ENCODE measurements around the gene TAS1R3. TPM values are rescaled to one million over a fixed set of nuclear protein-coding genes. Genes with fewer than 3 reads are reported as not detected.

Gene TAS1R3
- total RNA-seq, 1 experiment from 2014 or later, result 0.14 TPM

DNA sequence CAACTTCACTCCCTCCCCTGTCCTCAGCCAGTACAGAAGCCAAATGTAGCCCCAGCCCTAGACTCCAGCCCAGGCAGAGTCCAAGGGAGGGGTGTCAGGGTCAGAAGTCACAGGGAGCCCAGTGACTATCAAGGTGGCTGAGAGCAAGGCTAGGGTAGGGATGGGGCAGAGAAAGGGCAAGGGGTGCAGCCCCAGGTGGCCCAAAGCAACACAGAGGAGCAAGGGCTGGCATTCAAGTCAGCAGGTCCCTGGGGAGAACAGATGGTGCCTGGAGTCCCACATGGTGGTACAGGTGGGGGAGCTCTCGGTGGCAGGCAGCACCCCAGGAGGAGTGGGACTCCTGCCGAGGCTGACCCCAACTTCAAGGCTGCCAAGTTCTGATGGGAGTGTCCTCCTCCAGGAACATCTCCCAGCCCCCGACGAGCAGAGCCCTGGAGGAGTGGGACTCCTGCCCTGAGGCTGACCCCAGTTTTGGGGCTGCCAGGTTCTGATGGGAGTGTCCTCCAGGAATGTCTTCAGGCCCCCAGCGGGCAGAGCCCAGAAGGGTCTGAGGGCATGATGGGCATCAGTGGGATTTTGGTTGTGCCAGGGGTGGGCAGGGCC is 21.8 kb downstream of the TAS1R3 start:
- no peaks in the 10 kb centered on the region for H3K36me3 ChIP-seq (replicated peaks; ENCODE audit: control insufficient read depth, insufficient read depth, low read length)
- peaks cover 18% of the 10 kb centered on the region for H3K27me3 ChIP-seq (ENCODE audit: control insufficient read depth, insufficient read depth, low read length)
- no peak for DNase-seq
- no peak overlapping the region for H3K4me3 ChIP-seq (ENCODE audit: insufficient read depth, low read depth, low read length)

DNA sequence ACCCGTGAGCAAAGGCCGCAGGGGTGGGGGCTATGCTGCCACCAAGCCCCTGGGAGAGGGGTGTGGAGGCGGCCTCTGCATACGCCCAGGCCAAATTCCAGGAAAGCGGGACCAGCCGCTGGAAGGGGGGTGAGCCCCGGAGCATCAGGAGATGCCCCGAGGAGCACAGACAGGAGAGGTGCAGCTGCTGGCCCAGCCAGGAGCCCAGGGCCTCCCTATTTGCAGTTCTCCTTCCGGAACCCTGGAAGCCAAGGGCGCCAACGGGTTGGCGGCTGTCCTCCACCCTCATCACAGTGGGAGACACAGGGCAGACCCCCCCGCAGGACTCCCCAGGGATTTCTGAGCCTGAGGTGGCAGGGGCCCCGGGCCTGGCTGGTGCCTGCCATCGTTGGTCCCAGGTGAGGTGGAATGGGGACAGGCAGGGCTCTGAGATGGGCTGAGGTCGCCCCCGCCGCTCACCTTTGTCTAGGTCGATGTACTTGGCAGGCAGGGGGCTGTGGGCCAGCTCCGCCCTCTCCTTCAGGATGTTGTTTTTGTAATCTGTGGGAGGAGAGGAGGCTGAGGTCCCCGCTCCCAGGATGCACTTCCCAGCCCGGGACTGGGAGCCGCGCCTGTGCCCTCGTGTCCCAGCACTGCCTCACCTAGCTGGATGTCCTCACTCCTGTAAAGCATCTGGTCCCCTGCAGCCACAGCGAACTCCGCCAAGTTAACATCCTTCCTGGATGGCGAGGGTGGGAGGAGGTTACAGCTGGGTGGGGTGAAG is 22.5 kb downstream of the TAS1R3 start:
- peak; percentile 93 for DNase-seq
- Histone ChIP-seq H3K36me3 (replicated peaks; ENCODE audit: control insufficient read depth, insufficient read depth, low read length) (no peaks in the 10 kb centered on the region), H3K27me3 (ENCODE audit: control insufficient read depth, insufficient read depth, low read length) (peaks cover 18% of the 10 kb centered on the region), H3K4me3 (ENCODE audit: insufficient read depth, low read depth, low read length) (peak overlapping the region; percentile 31)

DNA sequence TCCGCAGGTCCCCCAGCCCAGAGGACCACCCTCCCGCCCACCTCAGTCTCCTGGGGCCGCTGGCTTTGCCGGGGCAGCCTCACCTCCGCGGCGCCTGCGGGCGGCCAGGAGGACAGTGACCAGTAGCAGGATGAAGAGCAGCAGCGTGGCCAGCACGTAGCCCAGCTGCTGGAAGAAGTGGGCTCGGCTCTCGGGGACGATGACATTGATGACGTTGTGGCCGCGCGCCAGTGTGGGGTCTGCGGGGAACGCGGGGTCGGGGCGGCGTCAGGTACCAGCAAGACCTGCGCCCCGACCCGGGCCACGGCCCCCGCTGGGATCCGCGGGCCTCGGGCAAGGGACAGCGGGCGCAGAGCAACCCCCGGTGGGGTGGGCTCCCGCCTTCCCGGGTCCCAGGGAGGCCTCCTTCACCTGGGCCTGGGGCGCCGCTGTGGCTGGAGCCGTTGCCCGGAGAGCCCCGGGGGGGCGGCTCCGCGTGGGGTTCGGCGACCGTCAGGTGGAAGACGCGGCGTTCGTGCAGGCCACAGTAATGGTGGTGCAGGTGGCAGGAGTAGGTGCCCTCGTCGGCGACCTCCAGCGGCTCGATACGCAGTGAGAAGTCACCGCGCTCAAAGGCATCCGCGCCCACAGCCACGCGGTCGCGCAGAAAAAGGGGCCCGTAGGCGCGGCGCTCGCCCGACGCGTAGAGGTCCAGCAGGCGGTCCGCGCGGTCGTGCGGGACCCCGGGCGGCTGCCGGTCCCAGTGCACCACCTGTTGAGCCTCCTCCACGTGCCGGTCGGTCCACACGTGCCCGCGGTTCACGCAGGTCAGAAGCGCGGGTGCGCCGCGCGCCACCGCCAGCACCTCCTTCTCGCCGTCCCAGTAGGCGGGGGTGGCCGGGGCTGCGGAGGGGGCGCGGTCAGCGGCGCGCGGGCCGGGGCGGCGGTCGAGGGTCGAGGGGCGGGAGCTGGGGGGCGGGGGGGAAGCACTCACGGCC is 23.5 kb downstream of the TAS1R3 start:
- Histone ChIP-seq H3K36me3 (replicated peaks; ENCODE audit: control insufficient read depth, insufficient read depth, low read length) (no peaks in the 10 kb centered on the region), H3K4me3 (ENCODE audit: insufficient read depth, low read depth, low read length) (peak overlapping the region; percentile 31), H3K27me3 (ENCODE audit: control insufficient read depth, insufficient read depth, low read length) (peaks cover 18% of the 10 kb centered on the region)
- no peak for DNase-seq

DNA sequence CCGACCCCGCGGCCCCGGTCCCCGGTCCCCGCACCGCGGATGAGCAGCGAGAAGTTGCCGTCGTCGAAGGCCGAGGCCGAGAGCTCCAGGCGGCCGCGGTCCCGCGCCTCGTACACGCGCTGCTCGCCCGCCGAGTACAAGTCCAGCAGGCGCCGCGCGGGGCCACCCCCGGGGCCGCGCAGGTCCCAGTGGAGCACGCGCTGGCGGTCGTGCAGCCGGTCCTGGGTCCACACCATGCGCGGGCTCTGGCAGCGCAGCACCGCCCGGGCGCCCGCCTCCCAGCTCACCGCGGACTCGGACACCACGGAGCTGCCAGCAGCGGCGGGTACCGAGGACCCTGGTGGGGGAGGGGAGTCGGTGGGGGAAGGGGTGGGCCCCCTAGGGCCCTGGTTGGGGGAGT is 24.3 kb downstream of the TAS1R3 start:
- no peak for DNase-seq
- peak overlapping the region; percentile 30 for H3K4me3 ChIP-seq (ENCODE audit: insufficient read depth, low read depth, low read length)
- H3K36me3 ChIP-seq (replicated peaks; ENCODE audit: control insufficient read depth, insufficient read depth, low read length), result no peaks in the 10 kb centered on the region
- H3K27me3 ChIP-seq (ENCODE audit: control insufficient read depth, insufficient read depth, low read length), result peaks cover 18% of the 10 kb centered on the region

DNA sequence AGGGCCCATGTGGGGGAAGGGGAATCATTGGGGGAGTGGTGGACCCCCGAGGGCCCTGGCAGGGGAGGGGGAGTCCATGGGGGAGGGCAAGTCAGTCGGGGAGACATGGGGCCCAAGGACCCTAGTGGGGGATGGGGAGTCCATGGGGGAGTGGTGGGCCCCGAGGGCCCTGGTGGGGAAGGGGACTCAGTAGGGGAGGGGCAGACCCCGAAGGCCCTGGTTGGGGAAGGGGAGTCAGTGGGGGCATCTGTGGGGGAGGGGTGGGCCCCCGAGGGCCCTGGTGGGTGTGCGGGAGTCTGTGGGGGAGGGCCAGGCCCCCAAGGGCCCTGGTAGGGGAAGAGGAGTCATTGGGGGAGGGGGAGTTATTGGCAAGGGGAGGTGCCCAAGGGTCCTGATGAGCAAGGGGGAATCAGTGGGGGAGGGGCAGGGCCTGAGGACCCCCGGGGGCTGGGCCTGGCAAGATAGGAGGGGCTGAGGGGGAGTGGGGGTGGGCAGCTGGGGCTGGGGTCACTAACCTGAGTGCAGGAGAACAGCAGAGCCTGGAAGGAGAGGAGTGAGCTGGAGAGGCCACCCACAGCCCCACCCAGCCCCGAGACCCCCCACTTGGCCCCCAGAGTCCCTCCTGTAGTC is 25.2 kb downstream of the TAS1R3 start:
- no peaks in the 10 kb centered on the region for H3K36me3 ChIP-seq (replicated peaks; ENCODE audit: control insufficient read depth, insufficient read depth, low read length)
- peaks cover 18% of the 10 kb centered on the region for H3K27me3 ChIP-seq (ENCODE audit: control insufficient read depth, insufficient read depth, low read length)
- DNase-seq, result no peak
- no peak overlapping the region for H3K4me3 ChIP-seq (ENCODE audit: insufficient read depth, low read depth, low read length)

DNA sequence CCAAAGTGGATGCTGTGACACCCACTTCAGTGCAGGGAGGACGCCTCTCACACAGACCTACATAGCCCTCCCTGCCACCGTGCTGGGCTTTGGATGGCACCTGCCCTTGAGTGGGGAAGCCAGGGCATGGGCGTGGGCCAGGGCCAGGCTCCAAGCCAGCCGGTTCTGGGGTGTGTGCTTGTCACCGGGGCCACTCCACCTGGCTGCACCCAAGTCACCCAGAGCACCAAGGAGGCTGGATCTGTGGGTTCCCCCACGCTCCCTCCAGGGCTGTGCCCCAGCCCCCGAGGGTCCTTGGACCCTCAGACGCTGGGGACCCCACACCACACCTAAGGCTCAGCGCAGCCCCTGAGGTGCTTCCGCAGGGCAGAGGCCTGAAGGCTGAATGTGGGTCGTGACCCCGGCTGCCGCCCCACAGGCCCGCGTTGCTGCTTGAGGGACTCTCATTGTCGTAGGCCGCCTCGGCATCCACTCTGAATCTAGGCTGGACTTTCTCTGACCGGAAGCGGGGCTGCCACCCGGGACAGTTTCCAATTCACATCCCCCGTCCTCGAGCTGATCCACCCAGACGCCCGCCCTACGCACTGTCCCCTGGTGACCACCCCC is 25.8 kb downstream of the TAS1R3 start:
- DNase-seq, result no peak
- Histone ChIP-seq H3K4me3 (ENCODE audit: insufficient read depth, low read depth, low read length) (no peak overlapping the region; the same call in 1 of the 2 replicates), H3K27me3 (ENCODE audit: control insufficient read depth, insufficient read depth, low read length) (peaks cover 18% of the 10 kb centered on the region), H3K36me3 (replicated peaks; ENCODE audit: control insufficient read depth, insufficient read depth, low read length) (no peaks in the 10 kb centered on the region)

DNA sequence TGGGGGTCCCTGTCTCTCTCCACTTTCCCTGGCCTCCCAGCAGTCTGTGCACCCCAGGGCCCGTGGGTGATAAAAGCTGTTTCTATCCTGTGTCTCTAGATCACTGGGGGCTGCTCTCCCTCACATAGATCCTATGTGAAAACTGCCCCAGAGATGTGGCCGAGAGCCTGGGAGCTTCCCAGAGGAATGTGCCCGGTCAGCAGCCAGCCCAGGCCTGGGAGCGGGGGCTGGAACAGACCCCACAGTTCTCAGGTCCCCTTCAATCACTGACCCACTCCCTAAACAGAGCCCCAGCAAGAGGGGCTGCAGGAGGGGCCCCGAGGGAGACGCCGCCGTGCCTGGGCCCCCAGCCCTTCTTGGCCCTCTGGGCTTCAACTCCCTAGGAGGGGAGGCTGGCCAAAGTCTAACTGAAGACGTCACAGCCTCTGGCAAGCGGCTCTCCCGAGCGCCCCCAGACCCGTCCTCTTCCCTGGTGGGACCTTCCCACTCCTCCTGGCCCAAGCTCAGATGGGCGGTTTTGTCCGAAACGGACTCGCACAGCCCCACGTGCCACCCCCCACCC is 26.9 kb downstream of the TAS1R3 start:
- H3K27me3 ChIP-seq (ENCODE audit: control insufficient read depth, insufficient read depth, low read length), result peaks cover 18% of the 10 kb centered on the region
- peak overlapping the region; percentile 56 for H3K4me3 ChIP-seq (ENCODE audit: insufficient read depth, low read depth, low read length)
- no peak for DNase-seq
- H3K36me3 ChIP-seq (replicated peaks; ENCODE audit: control insufficient read depth, insufficient read depth, low read length), result no peaks in the 10 kb centered on the region

DNA sequence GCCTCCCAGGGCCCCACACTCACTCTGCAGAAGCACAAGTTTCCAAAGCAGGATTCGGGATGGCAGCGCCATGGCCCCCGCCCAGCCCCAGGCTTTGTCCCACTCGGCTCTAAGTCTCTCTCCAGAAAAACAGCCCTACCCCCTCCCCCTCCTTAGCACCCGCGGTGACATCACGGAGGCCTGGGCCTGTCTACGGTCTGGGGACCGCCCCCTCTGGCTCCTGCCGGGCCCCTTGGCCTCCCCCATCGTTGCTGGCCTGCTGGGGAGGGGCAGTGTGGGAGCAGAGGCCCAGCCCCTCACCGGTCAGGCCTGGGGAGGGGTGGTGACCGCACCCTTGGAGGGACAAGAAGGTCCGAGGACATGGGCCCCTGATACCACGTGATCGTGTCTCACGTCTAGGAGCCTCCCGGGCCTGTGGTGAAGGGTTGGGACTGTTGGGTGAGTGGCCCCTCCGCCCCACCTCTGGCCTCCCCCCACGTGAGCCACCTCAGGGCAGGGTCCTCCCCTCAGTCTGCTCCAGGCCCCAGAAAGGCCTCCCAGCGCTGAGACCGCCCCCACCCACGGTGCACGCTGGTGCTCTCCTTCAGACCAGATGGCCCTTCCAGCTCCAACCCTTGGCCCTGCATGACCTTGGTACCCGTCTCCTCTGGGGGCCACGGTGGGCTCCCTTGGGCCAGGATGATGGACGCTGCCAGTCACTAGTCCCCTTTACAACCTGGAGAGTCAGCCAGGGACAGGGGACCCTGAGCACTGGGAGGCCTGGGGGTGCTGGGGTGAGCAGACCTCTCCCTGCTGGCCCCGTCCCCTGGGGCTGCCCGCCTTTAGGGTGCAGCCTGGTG is 27.6 kb downstream of the TAS1R3 start, which contains the start of gene MXRA8:
MXRA8 (minus strand) TSS at position 123 of the 839 bp plus-strand sequence; CDS start at position 72, 51 bp downstream.
- Histone ChIP-seq H3K4me3 (ENCODE audit: insufficient read depth, low read depth, low read length) (peak within 1 kb of the TSS; percentile 56), H3K27me3 (ENCODE audit: control insufficient read depth, insufficient read depth, low read length) (peaks cover 18% of the 10 kb centered on the region), H3K36me3 (replicated peaks; ENCODE audit: control insufficient read depth, insufficient read depth, low read length) (no peaks in the 10 kb centered on the region)
- peak; percentile 94 for DNase-seq

DNA sequence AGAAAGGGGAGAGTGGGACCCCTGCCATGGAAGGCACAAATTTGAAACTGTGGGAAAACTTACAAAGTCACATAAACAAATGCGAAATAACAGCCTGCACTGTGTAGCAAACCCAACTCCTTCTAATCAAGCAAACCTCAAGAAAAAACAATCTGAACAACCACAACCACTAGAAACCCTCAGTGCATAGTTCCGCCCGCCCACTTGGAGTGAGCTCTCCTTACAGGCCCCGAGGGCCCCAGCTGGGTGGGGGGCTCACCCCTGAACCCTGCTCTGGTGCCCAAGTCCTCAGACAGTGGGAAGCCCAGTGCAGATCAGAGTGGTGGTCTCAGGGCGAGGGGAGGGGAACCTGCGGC is 28.2 kb downstream of the TAS1R3 start:
- peaks cover 12% of the 10 kb centered on the region for H3K27me3 ChIP-seq (ENCODE audit: control insufficient read depth, insufficient read depth, low read length)
- no peak for DNase-seq
- no peak overlapping the region for H3K4me3 ChIP-seq (ENCODE audit: insufficient read depth, low read depth, low read length)
- H3K36me3 ChIP-seq (replicated peaks; ENCODE audit: control insufficient read depth, insufficient read depth, low read length), result no peaks in the 10 kb centered on the region

DNA sequence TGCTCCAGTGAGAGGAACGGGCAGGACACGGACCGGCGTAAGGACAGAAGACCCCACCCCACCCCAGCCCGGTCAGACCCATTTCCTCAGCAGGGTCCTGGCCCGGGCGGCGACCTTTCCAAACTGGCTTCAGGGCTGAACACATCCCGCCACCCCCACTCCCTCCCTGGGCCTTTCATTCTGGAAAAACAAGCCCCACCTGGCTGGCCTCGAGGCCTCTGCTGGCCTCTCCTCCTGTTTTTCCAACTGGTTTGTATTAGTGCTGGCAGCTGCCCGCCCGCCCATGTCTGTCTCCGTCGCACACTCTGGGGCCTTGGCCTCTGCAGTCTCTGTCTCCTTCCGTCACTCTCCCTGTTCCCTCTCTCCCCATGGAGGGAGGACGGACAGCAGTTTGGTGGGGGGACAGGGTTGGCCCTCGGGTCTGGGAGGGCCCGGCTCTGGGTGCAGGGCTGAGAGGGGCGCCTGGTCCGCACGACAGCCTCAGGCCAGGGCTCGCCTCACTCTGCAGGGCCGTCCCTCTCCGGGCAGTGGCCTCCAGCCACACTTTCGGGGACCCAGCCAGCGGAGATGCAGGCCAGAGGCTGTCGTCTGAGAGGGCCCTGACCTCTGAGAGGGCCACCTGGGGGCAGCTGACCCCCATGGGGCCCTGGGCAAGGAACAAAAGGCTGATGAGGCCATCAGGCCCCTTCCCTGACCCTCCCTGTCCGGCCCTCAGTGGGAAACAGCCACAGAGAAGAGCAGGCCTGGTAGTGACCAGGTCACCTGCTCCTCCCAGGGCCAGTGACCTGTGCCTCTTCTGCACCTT is 28.8 kb downstream of the TAS1R3 start:
- Histone ChIP-seq H3K27me3 (ENCODE audit: control insufficient read depth, insufficient read depth, low read length) (peaks cover 7% of the 10 kb centered on the region), H3K4me3 (ENCODE audit: insufficient read depth, low read depth, low read length) (no peak overlapping the region), H3K36me3 (replicated peaks; ENCODE audit: control insufficient read depth, insufficient read depth, low read length) (no peaks in the 10 kb centered on the region)
- DNase-seq, result peak; percentile 73

DNA sequence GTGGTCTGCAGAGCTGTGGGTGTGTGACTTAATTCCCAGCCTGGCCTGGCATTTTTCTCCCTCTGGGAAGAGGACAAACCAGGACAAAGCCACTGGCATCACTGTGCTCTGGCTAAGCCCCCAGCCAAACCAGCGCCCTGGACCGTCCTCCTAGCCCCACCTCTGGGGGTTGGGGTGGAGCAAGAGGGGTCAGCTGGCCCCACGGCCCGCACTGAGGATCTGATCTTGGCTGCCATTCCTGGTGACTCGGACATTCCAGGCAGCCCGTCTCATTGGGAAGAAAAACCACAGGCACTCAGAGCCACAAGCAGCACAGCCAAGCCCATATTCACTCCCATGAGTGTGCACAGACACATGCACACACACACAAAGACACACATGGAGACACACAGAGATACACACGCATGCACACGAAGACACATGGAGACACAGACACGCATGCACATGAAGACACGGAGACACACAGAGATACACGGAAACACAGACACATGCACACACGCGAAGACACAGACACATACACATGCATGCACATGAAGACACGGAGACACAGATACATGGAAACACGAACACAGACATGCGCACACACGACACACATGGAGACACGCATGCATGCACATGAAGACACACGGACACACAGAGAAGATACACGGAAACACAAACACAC is 29.6 kb downstream of the TAS1R3 start:
- H3K27me3 ChIP-seq (ENCODE audit: control insufficient read depth, insufficient read depth, low read length), result no peaks in the 10 kb centered on the region
- peak; percentile 78 for DNase-seq
- no peaks in the 10 kb centered on the region for H3K36me3 ChIP-seq (replicated peaks; ENCODE audit: control insufficient read depth, insufficient read depth, low read length)
- no peak overlapping the region for H3K4me3 ChIP-seq (ENCODE audit: insufficient read depth, low read depth, low read length)

Measured in H7 (cell line).